ENCODE measurements around the gene PGC. TPM values are rescaled to one million over a fixed set of nuclear protein-coding genes. Genes with fewer than 3 reads are reported as not detected.

PGC gene
- total RNA-seq, 4 donors from 2014 or later, result 0.62 TPM; not detected in 3

GRCh38 chr6:41713159-41713649, 34.0 kb downstream of the PGC start:
- no peaks in the 10 kb centered on the region for H3K9me3 ChIP-seq
- peak; percentile 82 for ATAC-seq
- no CpG with 5 or more reads among the region's 9 CpGs for WGBS, 2 donors (ENCODE audit: low coverage in 1 of 2)
- no peak overlapping the region for H3K4me3 ChIP-seq
- peaks cover 0 to 90% (median 42%) of the 10 kb centered on the region in 3 donors for H3K4me1 ChIP-seq
- TF ChIP-seq EP300 (IDR thresholded peaks at IDR 0.05), result no peak
- no peak for TF ChIP-seq CTCF (IDR thresholded peaks at IDR 0.05)
- no peak for TF ChIP-seq POLR2A (IDR thresholded peaks at IDR 0.05)
- TF ChIP-seq POLR2AphosphoS5 (IDR thresholded peaks at IDR 0.05), result no peak
- peaks cover 0 to 6% of the 10 kb centered on the region in 2 donors for H3K36me3 ChIP-seq
- H3K27me3 ChIP-seq, result no peaks in the 10 kb centered on the region
- peak overlapping the region in 3 of 4 donors; percentile 77 to 83 (median 78) for H3K27ac ChIP-seq

GRCh38 chr6:41712651-41713103, 34.5 kb downstream of the PGC start:
- 20% methylated on average over 2 of the region's 10 CpGs; no CpG with 5 or more reads in 1 of the 2 donors for WGBS, 2 donors (ENCODE audit: low coverage in 1 of 2)
- peak; percentile 71 for ATAC-seq
- H3K4me3 ChIP-seq, result no peak overlapping the region

GRCh38 chr6:41711323-41712038, 35.7 kb downstream of the PGC start:
- WGBS, 2 donors (ENCODE audit: low coverage in 1 of 2), result 80 to 85% methylated on average over 1 to 2 of the region's 9 CpGs
- Histone ChIP-seq H3K36me3 (peaks cover 0 to 6% of the 10 kb centered on the region in 2 donors), H3K4me3 (no peak overlapping the region), H3K4me1 (peaks cover 0 to 90% (median 45%) of the 10 kb centered on the region in 3 donors), H3K27ac (peak overlapping the region in 3 of 4 donors; percentile 77 to 83 (median 78)), H3K27me3 (no peaks in the 10 kb centered on the region), H3K9me3 (no peaks in the 10 kb centered on the region)
- TF ChIP-seq POLR2AphosphoS5 (IDR thresholded peaks at IDR 0.05), result no peak
- TF ChIP-seq CTCF (IDR thresholded peaks at IDR 0.05), result no peak
- no peak for TF ChIP-seq POLR2A (IDR thresholded peaks at IDR 0.05)
- TF ChIP-seq EP300 (IDR thresholded peaks at IDR 0.05), result no peak
- ATAC-seq, result no peak

More at GRCh38 chr6:41712651-41713103, 34.5 kb downstream of the PGC start:
- H3K36me3 ChIP-seq, result peaks cover 0 to 6% of the 10 kb centered on the region in 2 donors
- H3K9me3 ChIP-seq, result no peaks in the 10 kb centered on the region
- H3K27me3 ChIP-seq, result no peaks in the 10 kb centered on the region
- H3K4me1 ChIP-seq, result peaks cover 0 to 90% (median 47%) of the 10 kb centered on the region in 3 donors
- peak overlapping the region; percentile 47 to 83 (median 78) for H3K27ac ChIP-seq
- TF ChIP-seq EP300 (IDR thresholded peaks at IDR 0.05) (no peak), CTCF (IDR thresholded peaks at IDR 0.05) (peak in 2 of 4 experiments; percentile 13 to 35), POLR2A (IDR thresholded peaks at IDR 0.05) (no peak), POLR2AphosphoS5 (IDR thresholded peaks at IDR 0.05) (peak; percentile 24)

DNA sequence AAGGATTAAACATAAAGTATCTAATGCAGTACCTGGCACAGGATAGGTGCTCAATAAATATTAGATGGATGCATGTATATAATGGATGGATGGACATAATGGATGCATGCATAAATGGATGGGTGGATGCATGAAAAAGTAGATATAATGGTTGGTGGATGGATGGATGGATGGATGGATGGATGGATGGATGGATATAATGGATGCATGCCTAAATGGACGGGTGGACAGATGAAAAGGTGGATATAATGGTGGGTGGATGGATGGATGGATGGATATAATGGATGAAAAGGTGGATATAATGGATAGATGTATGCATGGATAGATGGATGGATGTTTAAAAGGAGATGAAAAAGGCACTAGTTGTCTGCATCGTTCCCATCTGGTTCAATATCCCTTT, 37.8 kb downstream of the PGC start:
- Histone ChIP-seq H3K27ac (no peak overlapping the region), H3K4me3 (no peak overlapping the region), H3K36me3 (no peaks in the 10 kb centered on the region), H3K9me3 (no peaks in the 10 kb centered on the region), H3K27me3 (no peaks in the 10 kb centered on the region), H3K4me1 (peaks cover 0 to 91% (median 64%) of the 10 kb centered on the region in 3 donors)
- no peak for ATAC-seq
- TF ChIP-seq CTCF (IDR thresholded peaks at IDR 0.05), result no peak
- TF ChIP-seq EP300 (IDR thresholded peaks at IDR 0.05), result no peak
- TF ChIP-seq POLR2A (IDR thresholded peaks at IDR 0.05), result no peak
- TF ChIP-seq POLR2AphosphoS5 (IDR thresholded peaks at IDR 0.05), result no peak
- 71 to 91% methylated on average over 2 of the region's 2 CpGs for WGBS, 2 donors (ENCODE audit: low coverage in 1 of 2)
